GM23248 (cell line): ENCODE results near the gene COL23A1.

ENCODE experiments used
- EZH2 ChIP-seq: fragments of 200-600 bp; sonication (generic); IDR thresholded peaks from 2 replicates; pipeline ENCODE4 v1.6.1; 2018; ENCODE audit warnings: antibody characterized with exemption, mild to moderate bottlenecking; ENCODE audit not compliant: insufficient read depth, poor library complexity, severe bottlenecking
- EZH2phosphoT487 ChIP-seq: fragments of 200-600 bp; sonication (generic); IDR thresholded peaks from 2 replicates; pipeline ENCODE4 v1.6.1; 2018; ENCODE audit warnings: antibody characterized with exemption, moderate library complexity, mild to moderate bottlenecking, low read depth; ENCODE audit not compliant: insufficient read depth

DNA sequence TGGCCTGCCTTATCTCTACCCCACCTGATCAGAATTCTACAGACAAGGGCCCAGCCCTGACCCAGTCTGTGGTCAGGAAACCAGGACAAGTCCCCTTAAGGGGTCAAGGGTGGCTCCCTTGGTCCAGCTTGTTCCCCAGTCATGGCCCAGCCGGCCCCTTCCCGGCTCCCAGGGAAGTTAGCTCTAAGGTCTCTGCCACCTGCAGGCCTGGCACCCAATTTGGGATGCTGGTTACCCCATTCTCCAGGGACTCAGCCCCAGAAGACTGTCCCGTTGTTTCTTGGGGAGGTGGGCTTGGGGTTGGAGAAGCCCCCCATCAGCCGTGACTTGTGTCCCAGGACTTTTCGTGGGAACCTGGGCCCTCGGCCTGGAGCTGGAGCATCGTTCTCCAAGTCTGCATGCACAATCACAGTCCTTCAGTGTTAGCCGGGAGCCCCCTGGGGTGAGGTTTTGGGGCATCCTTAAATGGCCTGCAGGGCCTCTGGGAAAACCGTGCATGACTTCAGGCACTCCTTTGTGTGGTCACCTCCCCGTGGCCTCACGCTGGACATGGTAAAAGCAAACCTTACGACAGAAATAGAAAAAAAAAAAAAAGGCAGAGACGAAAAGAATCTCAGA, 206.8 kb downstream of the COL23A1 start:
- TF ChIP-seq EZH2 (no peak), EZH2phosphoT487 (no peak)
